CD4-positive, alpha-beta T cell (primary cell): ENCODE results near the gene SLC19A1. TPM values are rescaled to one million over a fixed set of nuclear protein-coding genes. Genes with fewer than 3 reads are reported as not detected.

Experiments
- ATAC-seq: fragments of 200-7000 bp; cut with Tn5 transposase; one replicate; pipeline ENCODE4 v1.10.0; 2022; ENCODE audit warnings: mild to moderate bottlenecking; ENCODE audit not compliant: poor library complexity
- CTCF ChIA-PET: fragments of 350-600 bp; sonication (Branson Sonifier 250); formaldehyde crosslinking; loops from one replicate; lab custom pipeline; 2021; ENCODE audit warnings: antibody characterized with exemption, inconsistent platforms; lab: Charles Lee
- POLR2A ChIA-PET: fragments of 350-600 bp; sonication (Branson Sonifier 250); formaldehyde crosslinking; loops from one replicate; lab custom pipeline; 2021; ENCODE audit warnings: antibody characterized with exemption, inconsistent platforms; lab: Charles Lee
- DNase-seq, 14 experiments: peaks; one replicate each; pipeline ENCODE4 v3.0.0-alpha.2; 2013 to 2020; ENCODE audit warnings: mixed read lengths in 2 of 14
- H3K27ac ChIP-seq, 2 donors: one replicate each; pipeline versions ENCODE4 v1.5.1 to v1.7.0; 2013; ENCODE audit warnings: low read length in 2 of 2, low read depth in 1 of 2, mild to moderate bottlenecking in 1 of 2
- H3K27me3 ChIP-seq, 2 experiments: 1 replicate in 1 of 2; 2 replicates in 1 of 2; pipeline versions ENCODE4 v1.6.1 to v1.7.0; 2013; ENCODE audit warnings: low read length in 2 of 2, control low read depth in 1 of 2, mild to moderate bottlenecking in 1 of 2, moderate library complexity in 1 of 2; ENCODE audit not compliant: insufficient read depth in 2 of 2, control insufficient read depth in 1 of 2
- H3K36me3 ChIP-seq: one replicate; pipeline ENCODE4 v1.6.1; 2013; ENCODE audit warnings: low read length, control low read depth; ENCODE audit not compliant: insufficient read depth
- H3K4me1 ChIP-seq: one replicate; pipeline ENCODE4 v1.6.1; 2013; ENCODE audit warnings: low read length, control low read depth; ENCODE audit not compliant: insufficient read depth
- H3K4me3 ChIP-seq: one replicate; pipeline ENCODE4 v1.5.1; 2013; ENCODE audit warnings: mild to moderate bottlenecking, low read length, moderate library complexity
- H3K9me3 ChIP-seq, 2 experiments: 1 replicate in 1 of 2; 2 replicates in 1 of 2; pipeline versions ENCODE4 v1.6.1 to v1.7.0; 2013; ENCODE audit warnings: low read length in 2 of 2, mild to moderate bottlenecking in 2 of 2, control low read depth in 1 of 2, moderate library complexity in 1 of 2; ENCODE audit not compliant: control insufficient read depth in 1 of 2, insufficient read depth in 1 of 2
- H3K27ac Mint-ChIP-seq: one replicate; pipeline ENCODE4 v1.8.0; 2020; ENCODE audit warnings: mixed read lengths
- H3K27me3 Mint-ChIP-seq: one replicate; pipeline ENCODE4 v1.8.0; 2021; ENCODE audit warnings: mixed read lengths
- H3K36me3 Mint-ChIP-seq: one replicate; pipeline ENCODE4 v1.8.0; 2021; ENCODE audit warnings: low read depth, mixed read lengths
- H3K4me1 Mint-ChIP-seq: one replicate; pipeline ENCODE4 v1.8.0; 2021; ENCODE audit warnings: low read depth, mixed read lengths
- H3K4me3 Mint-ChIP-seq: one replicate; pipeline ENCODE4 v1.8.0; 2020; ENCODE audit warnings: mild to moderate bottlenecking, mixed read lengths
- H3K9me3 Mint-ChIP-seq: one replicate; pipeline ENCODE4 v1.8.0; 2020; ENCODE audit warnings: mixed read lengths
- CTCF ChIP-seq: fragments of 200-600 bp; IDR thresholded peaks from one replicate; pipeline ENCODE4 v1.8.0; 2022; ENCODE audit warnings: antibody characterized with exemption, mild to moderate bottlenecking
- intact Hi-C, 2 experiments: fragments of 100-400 bp; cut with DNase I in 1 of 2; cut with micrococcal nuclease in 1 of 2; formaldehyde crosslinking; loops; one replicate each; pipeline versions ENCODE4 v1.15.1 to v1.9.0; 2023 to 2025; cut with DNase I, micrococcal nuclease
- total RNA-seq, 174 experiments: library from RNA in 2 of 174; stranded (reverse) in 2 of 174; gene quantifications; one replicate each; pipeline ENCODE4 v1.2.3 and lab custom pipeline; 2021 to 2026

Gene SLC19A1
- total RNA-seq, 2 experiments from 2014 or later: 11.5 to 12.0 TPM

GRCh38 chr21:45547545-45547900 lies 5.3 kb upstream of the SLC19A1 start:
- H3K9me3 ChIP-seq: no peaks in the 10 kb centered on the region
- Mint-ChIP-seq H3K9me3 (no peaks in the 10 kb centered on the region), H3K27ac (peak overlapping the region; percentile 57), H3K27me3 (no peaks in the 10 kb centered on the region), H3K4me3 (peak overlapping the region; percentile 2), H3K36me3 (no peaks in the 10 kb centered on the region), H3K4me1 (peaks cover 49% of the 10 kb centered on the region)
- no peaks in the 10 kb centered on the region for H3K27me3 ChIP-seq
- peaks cover 40% of the 10 kb centered on the region for H3K4me1 ChIP-seq
- ChIA-PET POLR2A (interaction anchor here (0.9 kb wide), 1 partner anchor 64 kb away, joined by 3 read pairs; no protein-coding TSS in a partner anchor), CTCF (no interaction called here)
- ATAC-seq (no peak), DNase-seq (no peak)
- intact Hi-C loops: loop anchor here in 1 of 2 experiments (10.0 kb wide), 1 partner anchor 473 kb away; the partner anchor contains the start of gene ADARB1
- H3K36me3 ChIP-seq: no peaks in the 10 kb centered on the region
- no peak for TF ChIP-seq CTCF
- no peak overlapping the region for H3K4me3 ChIP-seq
- H3K27ac ChIP-seq: no peak overlapping the region

- H3K4me3 ChIP-seq: no peak overlapping the region
- ATAC-seq (no peak), DNase-seq (no peak)
- H3K27ac Mint-ChIP-seq: peak overlapping the region; percentile 57
- H3K4me1 ChIP-seq: peaks cover 33% of the 10 kb centered on the region
- peaks cover 47% of the 10 kb centered on the region for H3K4me1 Mint-ChIP-seq
- H3K27ac ChIP-seq: no peak overlapping the region
- H3K9me3 Mint-ChIP-seq: no peaks in the 10 kb centered on the region
- intact Hi-C loops: loop anchor here in 1 of 2 experiments (10.0 kb wide), 1 partner anchor 472 kb away; the partner anchor contains the start of gene ADARB1
- no peaks in the 10 kb centered on the region for H3K9me3 ChIP-seq
- ChIA-PET CTCF (no interaction called here), POLR2A (no interaction called here)
- no peaks in the 10 kb centered on the region for H3K36me3 ChIP-seq
- no peaks in the 10 kb centered on the region for H3K36me3 Mint-ChIP-seq
- H3K27me3 Mint-ChIP-seq: no peaks in the 10 kb centered on the region
- H3K4me3 Mint-ChIP-seq: peak overlapping the region; percentile 27
- H3K27me3 ChIP-seq: no peaks in the 10 kb centered on the region
- TF ChIP-seq CTCF: no peak
Observed at GRCh38 chr21:45546636-45547544, 4.7 kb upstream of the SLC19A1 start.

- Histone ChIP-seq H3K4me3 (no peak overlapping the region), H3K4me1 (peaks cover 32% of the 10 kb centered on the region), H3K27me3 (no peaks in the 10 kb centered on the region), H3K9me3 (no peaks in the 10 kb centered on the region), H3K27ac (no peak overlapping the region), H3K36me3 (no peaks in the 10 kb centered on the region)
- no peaks in the 10 kb centered on the region for H3K27me3 Mint-ChIP-seq
- ChIA-PET CTCF (no interaction called here), POLR2A (no interaction called here)
- peak overlapping the region; percentile 25 for H3K4me3 Mint-ChIP-seq
- intact Hi-C loops: loop anchor here in 1 of 2 experiments (10.0 kb wide), 1 partner anchor 471 kb away; the partner anchor contains the start of gene ADARB1
- no peaks in the 10 kb centered on the region for H3K9me3 Mint-ChIP-seq
- DNase-seq (no peak), ATAC-seq (no peak)
- H3K36me3 Mint-ChIP-seq: no peaks in the 10 kb centered on the region
- no peak for TF ChIP-seq CTCF
- H3K4me1 Mint-ChIP-seq: peaks cover 39% of the 10 kb centered on the region
- peak overlapping the region; percentile 13 for H3K27ac Mint-ChIP-seq
Observed at GRCh38 chr21:45545691-45546531, 3.7 kb upstream of the SLC19A1 start.
